Measurements from ENCODE around the gene JAK1. TPM values are rescaled to one million over a fixed set of nuclear protein-coding genes. Genes with fewer than 3 reads are reported as not detected.

JAK1 gene
- total and polyA plus RNA-seq, 9 of the 15 experiments (the other 6 are each of a cell fraction or from before 2014, with no cell fraction given): 9.7 to 44.1 (median 42.5) TPM

DNA sequence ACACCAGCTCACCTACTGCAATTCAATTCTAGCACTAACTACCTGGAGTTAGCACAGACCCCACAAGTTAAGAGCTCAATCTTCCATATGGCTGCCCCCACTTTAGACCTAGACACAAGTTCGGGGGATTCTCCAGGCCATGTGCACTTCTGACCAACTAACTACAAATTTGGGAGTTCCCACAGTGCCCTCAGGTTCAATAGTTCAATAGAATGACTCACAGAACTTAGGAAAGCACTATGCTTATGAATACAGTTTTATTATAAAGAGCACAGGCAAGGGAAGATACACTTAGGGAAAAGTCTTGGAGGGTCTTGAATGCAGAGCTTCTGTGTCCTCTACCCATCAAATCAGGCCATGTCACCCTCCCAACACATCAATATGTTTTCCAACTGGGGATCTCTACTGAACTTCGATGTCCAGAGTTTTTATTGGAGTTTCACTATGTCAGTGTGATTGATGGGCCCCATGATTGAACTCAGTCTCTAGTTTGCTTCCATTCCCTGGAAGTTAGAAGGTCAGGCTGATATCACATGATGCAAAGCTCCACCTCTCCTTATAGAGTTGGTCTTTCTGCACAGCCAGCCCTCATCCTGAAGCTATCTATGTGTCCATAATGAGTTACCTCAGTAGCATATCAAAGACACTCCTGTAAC is 175.4 kb downstream of the JAK1 start:
- Histone ChIP-seq H3K36me3 (ENCODE audit: control insufficient read depth, insufficient read depth, low read length) (no peaks in the 10 kb centered on the region), H3K4me1 (replicated peaks in 1 of 2; ENCODE audit: control insufficient read depth in 2 of 2, insufficient read depth in 2 of 2, low read length in 2 of 2) (no peaks in the 10 kb centered on the region), H2AFZ (ENCODE audit: low read depth, low read length) (no peak overlapping the region), H3K4me2 (ENCODE audit: insufficient read depth, low read length) (no peak overlapping the region), H3K79me2 (ENCODE audit: control insufficient read depth, insufficient read depth, low read length) (no peaks in the 10 kb centered on the region), H3K27ac (ENCODE audit: extremely low read depth, low read depth, low read length) (no peak overlapping the region), H3K27me3 (ENCODE audit: control insufficient read depth in 2 of 2, insufficient read depth in 2 of 2, low read length in 2 of 2) (peaks cover 0 to 5% of the 10 kb centered on the region in 2 experiments; a peak in 1 of 5 replicates), H3K9me1 (ENCODE audit: control insufficient read depth, insufficient read depth, low read length) (no peaks in the 10 kb centered on the region), H3K9ac (ENCODE audit: insufficient read depth in 1 of 2, low read depth in 2 of 2, low read length in 2 of 2) (no peak overlapping the region), H4K20me1 (replicated peaks; ENCODE audit: control insufficient read depth, insufficient read depth, low read length) (no peaks in the 10 kb centered on the region), H3K4me3 (no peak overlapping the region), H3K9me3 (replicated peaks; ENCODE audit: control insufficient read depth, insufficient read depth, low read depth, low read length) (no peaks in the 10 kb centered on the region)
- WGBS (ENCODE audit: insufficient coverage, low coverage, missing lambda C conversion rate): 4% methylated on average over 2 of the region's 2 CpGs
- no TSS peak for BruUV-seq (replicated peaks)
- TF ChIP-seq, protein P1, sequence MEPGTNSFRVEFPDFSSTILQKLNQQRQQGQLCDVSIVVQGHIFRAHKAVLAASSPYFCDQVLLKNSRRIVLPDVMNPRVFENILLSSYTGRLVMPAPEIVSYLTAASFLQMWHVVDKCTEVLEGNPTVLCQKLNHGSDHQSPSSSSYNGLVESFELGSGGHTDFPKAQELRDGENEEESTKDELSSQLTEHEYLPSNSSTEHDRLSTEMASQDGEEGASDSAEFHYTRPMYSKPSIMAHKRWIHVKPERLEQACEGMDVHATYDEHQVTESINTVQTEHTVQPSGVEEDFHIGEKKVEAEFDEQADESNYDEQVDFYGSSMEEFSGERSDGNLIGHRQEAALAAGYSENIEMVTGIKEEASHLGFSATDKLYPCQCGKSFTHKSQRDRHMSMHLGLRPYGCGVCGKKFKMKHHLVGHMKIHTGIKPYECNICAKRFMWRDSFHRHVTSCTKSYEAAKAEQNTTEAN (CRISPR knock-in tag; IDR thresholded peaks at IDR 0.05): no peak
- TF ChIP-seq ETV1 (tag; conservative IDR thresholded peaks at IDR 0.05; ENCODE audit: low read depth) (no peak), TOE1 (IDR thresholded peaks at IDR 0.05; ENCODE audit: borderline replicate concordance) (no peak), TOE1 (CRISPR knock-in tag; IDR thresholded peaks at IDR 0.05; ENCODE audit: borderline replicate concordance, low read depth) (no peak), SPI1 (IDR thresholded peaks at IDR 0.05; ENCODE audit: borderline replicate concordance, low read depth, low read length) (no peak), FUS (optimal IDR thresholded peaks at IDR 0.05; ENCODE audit: low read depth, low read length) (no peak), JUNB (CRISPR knock-in tag; conservative IDR thresholded peaks at IDR 0.05) (no peak), ATF1 (CRISPR knock-in tag; IDR thresholded peaks at IDR 0.05) (no peak), ATF1 (tag; IDR thresholded peaks at IDR 0.05) (no peak), FOXA3 (CRISPR knock-in tag; conservative IDR thresholded peaks at IDR 0.05 in 1 of 2, IDR thresholded peaks at IDR 0.05 in 1 of 2) (no peak), ZSCAN32 (CRISPR knock-in tag; IDR thresholded peaks at IDR 0.05) (no peak), MEIS2 (IDR thresholded peaks at IDR 0.05; ENCODE audit: partially characterized antibody) (peak; percentile 74)
- TF ChIP-seq, protein P2, sequence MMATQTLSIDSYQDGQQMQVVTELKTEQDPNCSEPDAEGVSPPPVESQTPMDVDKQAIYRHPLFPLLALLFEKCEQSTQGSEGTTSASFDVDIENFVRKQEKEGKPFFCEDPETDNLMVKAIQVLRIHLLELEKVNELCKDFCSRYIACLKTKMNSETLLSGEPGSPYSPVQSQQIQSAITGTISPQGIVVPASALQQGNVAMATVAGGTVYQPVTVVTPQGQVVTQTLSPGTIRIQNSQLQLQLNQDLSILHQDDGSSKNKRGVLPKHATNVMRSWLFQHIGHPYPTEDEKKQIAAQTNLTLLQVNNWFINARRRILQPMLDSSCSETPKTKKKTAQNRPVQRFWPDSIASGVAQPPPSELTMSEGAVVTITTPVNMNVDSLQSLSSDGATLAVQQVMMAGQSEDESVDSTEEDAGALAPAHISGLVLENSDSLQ (IDR thresholded peaks at IDR 0.05): peak; percentile 62
- TF ChIP-seq, protein P3, sequence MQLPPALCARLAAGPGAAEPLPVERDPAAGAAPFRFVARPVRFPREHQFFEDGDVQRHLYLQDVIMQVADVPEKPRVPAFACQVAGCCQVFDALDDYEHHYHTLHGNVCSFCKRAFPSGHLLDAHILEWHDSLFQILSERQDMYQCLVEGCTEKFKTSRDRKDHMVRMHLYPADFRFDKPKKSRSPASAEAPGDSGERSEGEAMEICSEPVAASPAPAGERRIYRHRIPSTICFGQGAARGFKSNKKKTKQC (CRISPR knock-in tag; IDR thresholded peaks at IDR 0.05): no peak
- TF ChIP-seq, protein P4, sequence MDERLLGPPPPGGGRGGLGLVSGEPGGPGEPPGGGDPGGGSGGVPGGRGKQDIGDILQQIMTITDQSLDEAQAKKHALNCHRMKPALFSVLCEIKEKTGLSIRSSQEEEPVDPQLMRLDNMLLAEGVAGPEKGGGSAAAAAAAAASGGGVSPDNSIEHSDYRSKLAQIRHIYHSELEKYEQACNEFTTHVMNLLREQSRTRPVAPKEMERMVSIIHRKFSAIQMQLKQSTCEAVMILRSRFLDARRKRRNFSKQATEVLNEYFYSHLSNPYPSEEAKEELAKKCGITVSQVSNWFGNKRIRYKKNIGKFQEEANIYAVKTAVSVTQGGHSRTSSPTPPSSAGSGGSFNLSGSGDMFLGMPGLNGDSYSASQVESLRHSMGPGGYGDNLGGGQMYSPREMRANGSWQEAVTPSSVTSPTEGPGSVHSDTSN (CRISPR knock-in tag; IDR thresholded peaks at IDR 0.05; ENCODE audit: low read depth): no peak
- TF ChIP-seq, protein P4 (tag; conservative IDR thresholded peaks at IDR 0.05; ENCODE audit: low read depth): peak; percentile 61; the same call in 1 of the 2 replicates
- DNase-seq (ENCODE audit: extremely low read depth in 1 of 4, low spot score in 3 of 4): no peak
- POLR2A ChIA-PET: interaction anchor here (0.9 kb wide), 1 partner anchor 16 kb away, joined by 3 read pairs; no protein-coding TSS in a partner anchor
- in situ Hi-C loops (cut with MboI) (no loop called here), intact Hi-C loops (cut with micrococcal nuclease) (no loop called here)
- no peak for ATAC-seq
- no peak for FAIRE-seq
- CTCF ChIA-PET (ENCODE audit: low intra/inter-chr PET ratio): no interaction called here

All from K562 (cell line).